ENCODE results near the gene SRGAP2C.
"Not testable (repeated sequence)": the region's sequence is repeated elsewhere in the genome, so short reads cannot be mapped to it uniquely, and the experiment has no call there.

The SRGAP2C gene

GRCh38 chr1:121386319-121386948 is 201.7 kb downstream of the SRGAP2C start:
- DNase-seq = not testable (repeated sequence)

GRCh38 chr1:121389895-121390560 is 205.3 kb downstream of the SRGAP2C start:
- not testable (repeated sequence) for DNase-seq

- DNase-seq = not testable (repeated sequence)
Measured at GRCh38 chr1:121392130-121392529, 207.4 kb downstream of the SRGAP2C start.

- DNase-seq = not testable (repeated sequence)
Measured at GRCh38 chr1:121395718-121396201, 211.0 kb downstream of the SRGAP2C start.

- not testable (repeated sequence) for DNase-seq
Measured at GRCh38 chr1:121396335-121397081, 211.7 kb downstream of the SRGAP2C start.

GRCh38 chr1:121397101-121397500 is 212.3 kb downstream of the SRGAP2C start:
- DNase-seq = not testable (repeated sequence)

- not testable (repeated sequence) for DNase-seq
Measured at GRCh38 chr1:121399193-121399592, 214.4 kb downstream of the SRGAP2C start.

- not testable (repeated sequence) for DNase-seq
Measured at GRCh38 chr1:121400108-121400507, 215.3 kb downstream of the SRGAP2C start.

GRCh38 chr1:121400541-121401310 is 216.0 kb downstream of the SRGAP2C start:
- DNase-seq = not testable (repeated sequence)

GRCh38 chr1:121401375-121401955 is 216.7 kb downstream of the SRGAP2C start:
- DNase-seq = not testable (repeated sequence)

GRCh38 chr1:121403254-121403653 is 218.5 kb downstream of the SRGAP2C start:
- not testable (repeated sequence) for DNase-seq

GRCh38 chr1:121408354-121408753 is 223.6 kb downstream of the SRGAP2C start:
- no peak for DNase-seq

- no peak for DNase-seq
Measured at GRCh38 chr1:121413821-121414220, 229.0 kb downstream of the SRGAP2C start.

GRCh38 chr1:121414905-121415304 is 230.1 kb downstream of the SRGAP2C start:
- no peak for DNase-seq

GRCh38 chr1:121417325-121417923 is 232.6 kb downstream of the SRGAP2C start:
- no peak for DNase-seq

- no peak for DNase-seq
Measured at GRCh38 chr1:121418369-121419049, 233.7 kb downstream of the SRGAP2C start.

- DNase-seq = not testable (repeated sequence)
Measured at GRCh38 chr1:121419050-121419615, 234.4 kb downstream of the SRGAP2C start.

- not testable (repeated sequence) for DNase-seq
Measured at GRCh38 chr1:121421490-121421889, 236.7 kb downstream of the SRGAP2C start.

GRCh38 chr1:121423956-121424355 is 239.2 kb downstream of the SRGAP2C start:
- not testable (repeated sequence) for DNase-seq

GRCh38 chr1:121433517-121433916 is 248.7 kb downstream of the SRGAP2C start:
- DNase-seq = not testable (repeated sequence)

- DNase-seq = not testable (repeated sequence)
Measured at GRCh38 chr1:121438862-121439261, 254.1 kb downstream of the SRGAP2C start.
